ENCODE results near the gene ACOT12.

Gene ACOT12

GRCh38 chr5:81315336-81315735, 78.6 kb downstream of the ACOT12 start:
- TF ChIP-seq CTCF (IDR thresholded peaks at IDR 0.05) = no peak

- TF ChIP-seq CTCF (IDR thresholded peaks at IDR 0.05) = no peak
These were observed 79.4 kb downstream of the ACOT12 start for GRCh38 chr5:81314581-81314980.

DNA sequence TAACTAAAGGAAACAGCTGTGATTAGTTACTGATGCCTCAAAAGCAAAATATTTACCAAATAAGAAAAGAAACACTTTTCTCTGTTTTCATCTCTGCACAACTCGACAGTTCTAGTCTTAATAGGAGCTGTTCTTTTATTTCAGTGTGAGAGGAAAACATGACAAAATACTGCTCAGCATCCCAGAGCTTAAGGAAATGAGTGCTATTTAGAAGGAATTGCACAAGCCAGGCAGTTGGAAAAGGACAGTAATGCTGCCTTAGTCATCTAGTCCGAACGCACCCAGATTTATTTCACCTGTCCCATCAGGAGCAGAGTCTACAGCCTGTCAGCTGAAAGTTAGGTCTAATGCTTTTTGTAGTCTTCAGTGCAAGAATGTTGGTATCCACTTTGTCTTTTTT, 80.2 kb downstream of the ACOT12 start:
- no peak for TF ChIP-seq CTCF (IDR thresholded peaks at IDR 0.05)

DNA sequence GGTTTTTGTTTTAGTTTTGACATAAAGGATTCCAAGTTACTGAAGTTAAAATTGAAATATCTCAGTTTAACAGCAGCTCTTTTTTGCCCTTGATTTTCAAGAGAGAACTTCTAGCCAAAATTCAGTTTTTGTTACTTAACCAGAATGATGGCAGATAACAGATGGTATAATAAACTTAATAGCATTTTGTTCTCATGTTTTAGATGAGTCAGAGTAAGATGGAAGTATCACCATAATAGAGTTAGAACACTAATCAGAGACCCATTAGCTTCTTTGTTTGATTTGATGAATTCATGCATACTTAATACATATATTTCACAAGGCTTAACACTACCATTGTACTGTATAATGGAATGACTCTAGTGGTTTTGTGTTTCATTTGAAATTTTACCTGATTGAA, 80.7 kb downstream of the ACOT12 start:
- TF ChIP-seq CTCF (IDR thresholded peaks at IDR 0.05) = no peak

- TF ChIP-seq CTCF (IDR thresholded peaks at IDR 0.05) = no peak
These were observed 83.4 kb downstream of the ACOT12 start for GRCh38 chr5:81310402-81311063.

- TF ChIP-seq CTCF (IDR thresholded peaks at IDR 0.05) = no peak
These were observed 85.1 kb downstream of the ACOT12 start for GRCh38 chr5:81308836-81309235.

GRCh38 chr5:81305785-81306184, 88.1 kb downstream of the ACOT12 start:
- no peak for TF ChIP-seq CTCF (IDR thresholded peaks at IDR 0.05)

DNA sequence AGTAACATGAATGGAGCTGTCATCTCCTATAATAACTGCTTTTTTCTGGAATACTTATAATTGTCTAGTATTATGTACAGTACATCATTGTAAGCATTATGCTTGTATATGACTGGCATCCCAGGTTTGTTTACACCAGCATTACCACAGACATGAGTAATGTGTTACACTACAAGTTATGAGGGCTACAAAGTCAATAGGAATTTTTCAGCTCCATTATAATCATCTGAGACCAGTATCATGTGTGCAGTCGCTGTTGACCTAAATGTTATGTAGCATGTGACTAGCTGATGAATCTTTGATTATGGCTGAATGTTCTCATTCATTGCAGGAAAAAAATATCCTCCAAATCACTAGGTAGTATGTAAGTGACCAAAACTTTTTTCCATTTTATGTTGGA, 90.4 kb downstream of the ACOT12 start:
- TF ChIP-seq CTCF (IDR thresholded peaks at IDR 0.05) = no peak
